GM12878 (cell line): ENCODE results near the gene C4B. TPM values are rescaled to one million over a fixed set of nuclear protein-coding genes. Genes with fewer than 3 reads are reported as not detected.

Source experiments
- ATAC-seq: fragments of 200-7000 bp; cut with Tn5 transposase; 3 replicates; pipeline ENCODE4 v1.9.1; 2020; ENCODE audit warnings: mild to moderate bottlenecking, moderate library complexity
- BruUV-seq: library from RNA; stranded (reverse); fragments of 400-500 nt; replicated peaks from 2 replicates; lab custom pipeline; 2021; lab: Mats Ljungman, UMichigan
- CTCF ChIA-PET: fragments of 300-600 bp; sonication (Branson Sonifier 250); formaldehyde crosslinking; extraction: SDS; loops from one replicate; lab custom pipeline; 2021; ENCODE audit warnings: inconsistent platforms; lab: Yijun Ruan, JAX
- POLR2A ChIA-PET: fragments of 350-600 bp; formaldehyde crosslinking; extraction: SDS; loops from one replicate; lab custom pipeline; 2021; ENCODE audit warnings: inconsistent platforms; lab: Charles Lee
- RAD21 ChIA-PET: fragments of 300-600 bp; sonication (Branson Sonifier 250); formaldehyde crosslinking; loops from one replicate; lab custom pipeline; 2023; ENCODE audit warnings: antibody characterized with exemption; ENCODE audit not compliant: unreplicated experiment; lab: Charles Lee
- SMC1A ChIA-PET: fragments of 300-600 bp; sonication (Branson Sonifier 250); formaldehyde crosslinking; loops from one replicate; lab custom pipeline; 2023; ENCODE audit not compliant: unreplicated experiment, uncharacterized antibody; lab: Charles Lee
- DNase-seq: peaks from one replicate; pipeline ENCODE4 v3.0.0-alpha.2; 2011; ENCODE audit warnings: low read depth, low spot score
- FAIRE-seq: peaks from 3 replicates; lab custom pipeline; 2011; peaks lifted over from hg19 to GRCh38; lab: Jason Lieb, UNC
- H2AFZ ChIP-seq: 2 replicates; pipeline ENCODE4 v1.6.0; 2011; ENCODE audit warnings: low read depth, low read length, control low read depth; ENCODE audit not compliant: control insufficient read depth
- H3K27ac ChIP-seq: 2 replicates; pipeline ENCODE4 v1.5.1; 2011; ENCODE audit warnings: control low read depth; ENCODE audit not compliant: control insufficient read depth, insufficient read depth
- H3K27me3 ChIP-seq, 2 experiments: replicated peaks in 1 of 2; 2 replicates each; pipeline versions ENCODE4 v1.6.0 to v1.6.1; 2011; ENCODE audit warnings: low read length in 1 of 2; ENCODE audit not compliant: control insufficient read depth in 2 of 2, insufficient read depth in 2 of 2
- H3K36me3 ChIP-seq, 2 experiments: 2 replicates each; pipeline ENCODE4 v1.5.1; 2011; ENCODE audit warnings: low read length in 1 of 2; ENCODE audit not compliant: control insufficient read depth in 2 of 2, insufficient read depth in 2 of 2
- H3K4me1 ChIP-seq: 2 replicates; pipeline ENCODE4 v1.6.1; 2011; ENCODE audit warnings: mild to moderate bottlenecking, low read length, moderate library complexity, mixed read lengths; ENCODE audit not compliant: control insufficient read depth, insufficient read depth
- H3K4me2 ChIP-seq: 2 replicates; pipeline ENCODE4 v1.6.0; 2011; ENCODE audit warnings: control low read depth; ENCODE audit not compliant: control insufficient read depth, insufficient read depth
- H3K4me3 ChIP-seq: fragments of 200-600 bp; sonication (generic); 2 replicates; pipeline ENCODE4 v1.5.1; 2016
- H3K79me2 ChIP-seq: 2 replicates; pipeline ENCODE4 v1.6.0; 2011; ENCODE audit warnings: low read length; ENCODE audit not compliant: control insufficient read depth, insufficient read depth
- H3K9ac ChIP-seq: 2 replicates; pipeline ENCODE4 v1.8.0; 2011; ENCODE audit warnings: low read length, control low read depth, mixed read lengths; ENCODE audit not compliant: control insufficient read depth, insufficient read depth
- H3K9me3 ChIP-seq: replicated peaks from 3 replicates; pipeline ENCODE4 v1.5.1; 2011; ENCODE audit warnings: mild to moderate bottlenecking, low read length; ENCODE audit not compliant: control insufficient read depth, insufficient read depth
- H4K20me1 ChIP-seq: 2 replicates; pipeline ENCODE4 v1.6.0; 2011; ENCODE audit not compliant: control insufficient read depth, insufficient read depth
- BCLAF1 ChIP-seq: fragments of 450-650 bp; IDR thresholded peaks from 2 replicates; pipeline ENCODE4 v1.6.1; 2017; ENCODE audit warnings: antibody characterized with exemption, mild to moderate bottlenecking, moderate library complexity
- CHD2 ChIP-seq: IDR thresholded peaks from 2 replicates; pipeline ENCODE4 v1.6.1; 2011; ENCODE audit warnings: low read depth, low read length, improper control_type of control experiment, borderline replicate concordance
- HSF1 ChIP-seq: fragments of 150-350 bp; IDR thresholded peaks from 2 replicates; pipeline ENCODE4 v1.6.1; 2014; ENCODE audit warnings: mild to moderate bottlenecking, low read depth, low read length
- IKZF1 ChIP-seq: fragments of 450-650 bp; conservative IDR thresholded peaks from 2 replicates; pipeline ENCODE4 v1.6.1; 2017; ENCODE audit warnings: antibody characterized with exemption, mild to moderate bottlenecking
- NFYA ChIP-seq: IDR thresholded peaks from 2 replicates; pipeline ENCODE4 v1.6.1; 2011; ENCODE audit warnings: low read depth, mild to moderate bottlenecking, low read length, improper control_type of control experiment, borderline replicate concordance
- POU2F2 ChIP-seq: IDR thresholded peaks from 3 replicates; pipeline ENCODE4 v1.6.1; 2011; ENCODE audit warnings: low read depth, mild to moderate bottlenecking, low read length, borderline replicate concordance
- RB1 ChIP-seq: fragments of 450-650 bp; formaldehyde crosslinking; IDR thresholded peaks from 2 replicates; pipeline ENCODE4 v1.6.1; 2017; ENCODE audit warnings: mild to moderate bottlenecking, borderline replicate concordance
- SMAD1 ChIP-seq: fragments of 450-650 bp; IDR thresholded peaks from 2 replicates; pipeline ENCODE4 v1.6.1; 2018; ENCODE audit warnings: mild to moderate bottlenecking, low read depth; ENCODE audit not compliant: partially characterized antibody
- STAT3 ChIP-seq: IDR thresholded peaks from 2 replicates; pipeline ENCODE4 v1.6.1; 2011; ENCODE audit warnings: low read depth, low read length, improper control_type of control experiment
- TCF12 ChIP-seq: IDR thresholded peaks from 2 replicates; pipeline ENCODE4 v1.6.1; 2011; ENCODE audit warnings: low read depth, mild to moderate bottlenecking, low read length
- WGBS: methylation state at CpG from one replicate; pipeline ENCODE4 v1.1.6; 2016; ENCODE audit warnings: low lambda C conversion rate; ENCODE audit not compliant: insufficient replicate concordance, insufficient coverage; ENCODE audit errors: missing lambda C conversion rate; 5-methylcytosine and 5-hydroxymethylcytosine counted together
- in situ Hi-C: fragments of 300-500 bp; cut with MboI; formaldehyde crosslinking; loops from 9 replicates; pipeline ENCODE4 v1.14.3; 2018; ENCODE audit warnings: mixed read lengths
- intact Hi-C: fragments of 100-400 bp; cut with micrococcal nuclease; formaldehyde crosslinking; loops from one replicate; pipeline ENCODE4 v1.14.2; 2022; ENCODE audit not compliant: unreplicated experiment
- polyA plus RNA-seq, 11 experiments: library from polyadenylated mRNA; depleted of rRNA in 4 of 11; unstranded in 6 of 11; stranded (reverse) in 5 of 11; fragments of >200 nt; fragmentation: Nextera tagmentation in 4 of 11; fragmentation: Illumina TruSeq in 1 of 11; extraction: Ambion mirVana in 4 of 11; extraction: Trizol in 1 of 11; gene quantifications; 1 replicate in 1 of 11; 2 replicates in 10 of 11; pipeline versions ENCODE4 v1.2.1 to v1.2.3, GENCODE V29; 2011 to 2016; ENCODE audit warnings: inconsistent platforms in 2 of 11, missing spikeins in 2 of 11, low read depth in 1 of 11
- total RNA-seq, 4 experiments: library from RNA; depleted of rRNA in 3 of 4; stranded (reverse); fragments of >200 nt in 3 of 4; fragmentation: Illumina TruSeq in 1 of 4; extraction: Trizol in 1 of 4; gene quantifications; 2 replicates each; pipeline versions ENCODE4 v1.2.1 to v1.2.3, GENCODE V29; 2013 to 2021

The C4B gene
- total and polyA plus RNA-seq, 10 of the 15 experiments (the other 5 are each of a cell fraction or from before 2014, with no cell fraction given): 0.13 to 5.6 (median 1.7) TPM; not detected in 1

- POLR2A ChIA-PET: no interaction called here
- in situ Hi-C loops: no loop called here
- 42% methylated on average over 3 of the region's 3 CpGs for WGBS
- no peak overlapping the region for H3K4me2 ChIP-seq
- H3K9me3 ChIP-seq: no peaks in the 10 kb centered on the region
- BruUV-seq: no TSS peak
- CTCF ChIA-PET: no interaction called here
- H4K20me1 ChIP-seq: no peaks in the 10 kb centered on the region
- H2AFZ ChIP-seq: no peak overlapping the region
- TF ChIP-seq IKZF1: no peak
- no peak for TF ChIP-seq RB1
- TF ChIP-seq TCF12: no peak
- no peak for TF ChIP-seq STAT3
- TF ChIP-seq POU2F2: no peak
- TF ChIP-seq NFYA: no peak
- no peak for TF ChIP-seq HSF1
- TF ChIP-seq BCLAF1: no peak
- no peak for TF ChIP-seq CHD2
- TF ChIP-seq SMAD1: no peak
- no peaks in the 10 kb centered on the region for H3K36me3 ChIP-seq
- no peaks in the 10 kb centered on the region for H3K79me2 ChIP-seq
- intact Hi-C loops: no loop called here
- no peak overlapping the region for H3K27ac ChIP-seq
- DNase-seq (no peak), ATAC-seq (no peak), FAIRE-seq (no peak)
- H3K27me3 ChIP-seq: peaks cover 0 to 3% of the 10 kb centered on the region in 2 experiments; a peak in 2 of 4 replicates
- RAD21 ChIA-PET: no interaction called here
- no peaks in the 10 kb centered on the region for H3K4me1 ChIP-seq
- H3K4me3 ChIP-seq: no peak overlapping the region
- H3K9ac ChIP-seq: no peak overlapping the region
- SMC1A ChIA-PET: no interaction called here
Observed at GRCh38 chr6:32073101-32073500, 58.5 kb downstream of the C4B start.
